Activated CD4-positive, alpha-beta T cell treated with anti-CD3 and anti-CD28 coated beads for 36 hours (primary cell): ENCODE results near the gene DAB2. TPM values are rescaled to one million over a fixed set of nuclear protein-coding genes. Genes with fewer than 3 reads are reported as not detected.

ENCODE experiments used
- ATAC-seq: fragments of 200-7000 bp; cut with Tn5 transposase; one replicate; pipeline ENCODE4 v1.10.0; 2021; ENCODE audit warnings: mild to moderate bottlenecking, moderate library complexity
- CTCF ChIA-PET: fragments of 350-600 bp; sonication (Branson Sonifier 250); formaldehyde crosslinking; loops from one replicate; lab custom pipeline; 2021; ENCODE audit warnings: antibody characterized with exemption; lab: Charles Lee
- POLR2A ChIA-PET: fragments of 350-600 bp; sonication (Branson Sonifier 250); formaldehyde crosslinking; loops from one replicate; lab custom pipeline; 2021; ENCODE audit warnings: antibody characterized with exemption, inconsistent platforms; lab: Charles Lee
- DNase-seq: peaks from one replicate; pipeline ENCODE4 v3.0.0-alpha.2; 2020
- H3K27ac Mint-ChIP-seq: one replicate; pipeline ENCODE4 v1.8.0; 2021; ENCODE audit warnings: mixed read lengths
- H3K27me3 Mint-ChIP-seq: one replicate; pipeline ENCODE4 v1.8.0; 2021; ENCODE audit warnings: mixed read lengths
- H3K36me3 Mint-ChIP-seq: one replicate; pipeline ENCODE4 v1.8.0; 2021; ENCODE audit warnings: low read depth, mixed read lengths
- H3K4me1 Mint-ChIP-seq: one replicate; pipeline ENCODE4 v1.8.0; 2021; ENCODE audit warnings: mixed read lengths
- H3K4me3 Mint-ChIP-seq: one replicate; pipeline ENCODE4 v1.8.0; 2021; ENCODE audit warnings: mild to moderate bottlenecking, moderate library complexity, mixed read lengths
- H3K9me3 Mint-ChIP-seq: one replicate; pipeline ENCODE4 v1.8.0; 2021; ENCODE audit warnings: low read depth, mixed read lengths
- intact Hi-C, 2 experiments: fragments of 100-400 bp; cut with DNase I in 1 of 2; cut with micrococcal nuclease in 1 of 2; formaldehyde crosslinking; loops; one replicate each; pipeline versions ENCODE4 v1.14.2 to v1.15.1; 2022 to 2024; cut with DNase I, micrococcal nuclease
- total RNA-seq, 2 experiments: library from RNA; stranded (reverse); gene quantifications; one replicate each; pipeline ENCODE4 v1.2.3, GENCODE V29; 2021

Gene DAB2
- total RNA-seq, 2 experiments from 2014 or later: 0.05 to 0.26 TPM

DNA sequence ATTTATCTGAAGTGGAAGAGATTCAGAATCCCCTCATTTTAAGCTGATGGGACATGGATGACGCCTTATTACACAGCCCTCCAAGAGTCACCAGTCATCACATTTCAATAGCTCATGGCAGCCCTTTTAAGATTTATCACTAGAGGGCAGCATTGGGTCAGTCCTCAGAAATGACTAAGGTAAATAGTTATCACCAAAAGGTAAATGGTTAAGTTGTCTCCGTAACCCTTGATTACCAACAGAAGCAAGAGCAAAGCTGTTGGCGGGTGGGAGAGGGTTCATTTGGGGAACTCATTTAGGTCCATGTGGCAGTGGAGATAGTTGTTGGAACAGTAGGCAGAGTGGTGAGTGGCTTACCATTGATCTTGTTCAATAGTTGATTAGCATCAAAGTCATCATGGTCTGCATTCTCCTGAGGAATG is 48.5 kb downstream of the DAB2 start:
- Mint-ChIP-seq H3K27ac (no peak overlapping the region), H3K4me3 (no peak overlapping the region), H3K36me3 (no peaks in the 10 kb centered on the region), H3K4me1 (no peaks in the 10 kb centered on the region), H3K27me3 (peaks cover 2% of the 10 kb centered on the region), H3K9me3 (no peaks in the 10 kb centered on the region)
- peak; percentile 51 for DNase-seq
- CTCF ChIA-PET: interaction anchor here (0.5 to 3.2 kb wide), 52 partner anchors 9 to 455 kb away, joined by 3 to 48 read pairs (median 4); partner anchors contain the start of genes C9, DAB2 and FYB1
- POLR2A ChIA-PET: no interaction called here
- intact Hi-C loops: loop anchor here (1.0 to 10.0 kb wide), 3 partner anchors 171 to 232 kb away; no protein-coding TSS in a partner anchor
- ATAC-seq: peak; percentile 60

- CTCF ChIA-PET: interaction anchor here (1.0 to 2.6 kb wide), 4 partner anchors 18 to 174 kb away, joined by 3 to 11 read pairs (median 5); no protein-coding TSS in a partner anchor
- Mint-ChIP-seq H3K36me3 (no peaks in the 10 kb centered on the region), H3K9me3 (no peaks in the 10 kb centered on the region), H3K27ac (no peak overlapping the region), H3K4me1 (no peaks in the 10 kb centered on the region), H3K27me3 (peaks cover 2% of the 10 kb centered on the region), H3K4me3 (no peak overlapping the region)
- POLR2A ChIA-PET: no interaction called here
- no peak for DNase-seq
- no peak for ATAC-seq
- intact Hi-C loops: loop anchor here in 1 of 2 experiments (5.0 to 10.0 kb wide), 2 partner anchors 156 to 229 kb away; partner anchors contain the start of gene FYB1
These were observed 51.0 kb downstream of the DAB2 start for GRCh38 chr5:39373791-39374190.

GRCh38 chr5:39371367-39371635 is 53.5 kb downstream of the DAB2 start:
- H3K36me3 Mint-ChIP-seq: no peaks in the 10 kb centered on the region
- H3K27ac Mint-ChIP-seq: no peak overlapping the region

DNA sequence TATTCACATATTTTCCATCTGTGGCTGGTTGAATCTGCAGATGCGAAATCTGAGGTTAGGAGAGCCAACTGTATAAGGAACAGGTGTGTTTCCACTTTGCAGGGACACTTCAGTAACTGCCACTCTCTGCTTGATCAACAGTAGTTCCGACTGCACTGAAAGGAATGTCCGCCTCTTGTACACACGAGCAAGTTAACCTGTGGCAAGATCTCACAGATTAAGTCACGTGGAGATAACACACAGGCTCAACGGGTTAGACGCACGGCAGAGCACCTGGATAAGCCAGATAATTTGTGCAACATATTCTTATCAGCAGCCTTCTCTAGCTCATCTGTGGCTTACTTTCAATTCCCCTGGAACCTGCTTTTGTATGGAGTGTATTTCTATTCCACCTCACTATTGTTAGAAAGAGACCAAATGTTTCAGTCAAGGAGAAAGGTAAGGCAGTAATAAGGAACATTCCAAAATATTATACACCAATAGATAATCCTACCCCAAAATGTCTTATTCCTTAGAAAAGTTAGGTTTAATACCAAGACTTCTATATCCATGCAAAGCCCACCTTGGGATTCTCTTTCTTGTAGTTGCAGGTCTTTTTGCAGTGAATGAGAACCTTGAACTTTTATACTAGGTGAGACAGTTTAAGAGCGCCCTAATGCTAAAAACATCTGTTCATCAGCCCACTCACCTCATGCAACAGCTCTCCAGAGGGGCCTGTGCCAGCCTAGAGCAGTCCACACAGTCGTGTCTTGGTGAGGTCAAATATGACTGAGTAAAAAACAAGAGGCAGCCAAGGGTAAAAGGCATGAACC is 54.0 kb downstream of the DAB2 start:
- H3K27ac Mint-ChIP-seq: no peak overlapping the region

More at GRCh38 chr5:39371367-39371635, 53.5 kb downstream of the DAB2 start:
- DNase-seq (no peak), ATAC-seq (no peak)
- Mint-ChIP-seq H3K4me3 (no peak overlapping the region), H3K9me3 (no peaks in the 10 kb centered on the region), H3K4me1 (no peaks in the 10 kb centered on the region), H3K27me3 (peaks cover under 1% of the 10 kb centered on the region)
- ChIA-PET CTCF (interaction anchor here (0.6 to 2.6 kb wide), 3 partner anchors 176 to 984 kb away, joined by 3 to 11 read pairs (median 4); no protein-coding TSS in a partner anchor), POLR2A (no interaction called here)
- intact Hi-C loops: loop anchor here in 1 of 2 experiments (5.0 to 10.0 kb wide), 2 partner anchors 154 to 226 kb away; partner anchors contain the start of gene FYB1

DNA sequence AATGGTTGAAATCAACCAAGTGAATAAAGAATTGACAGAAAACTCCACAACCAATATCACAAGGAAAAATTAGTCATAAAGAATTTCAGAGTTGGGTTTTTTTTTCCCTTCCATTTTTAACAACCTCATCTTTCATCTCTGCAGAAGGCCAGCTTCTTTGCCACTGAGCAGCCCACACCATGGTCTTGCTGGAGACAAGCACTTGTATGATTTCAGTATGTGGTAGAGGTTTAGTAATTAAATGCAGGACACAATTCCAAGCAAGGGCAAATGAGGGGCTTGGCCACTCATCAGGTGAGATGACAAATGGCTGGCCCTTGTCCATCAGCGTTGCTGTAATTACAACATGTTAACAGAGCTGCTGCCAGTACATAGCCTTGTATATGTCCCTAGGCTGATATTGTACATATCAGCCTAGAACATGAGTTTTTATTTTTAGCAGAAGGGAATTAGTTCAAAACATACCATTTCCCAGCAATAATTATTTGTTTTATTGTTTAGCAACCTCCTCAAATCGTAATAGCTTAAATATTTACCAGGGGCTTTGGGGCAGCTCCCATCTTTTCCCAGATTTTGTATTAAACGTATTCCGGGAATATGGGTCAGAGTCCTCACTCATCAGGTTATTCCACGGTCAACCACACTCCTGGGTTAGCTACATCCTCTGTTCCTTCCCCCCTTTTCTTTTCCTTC is 55.5 kb downstream of the DAB2 start:
- Mint-ChIP-seq H3K4me1 (no peaks in the 10 kb centered on the region), H3K27me3 (no peaks in the 10 kb centered on the region), H3K4me3 (no peak overlapping the region), H3K36me3 (no peaks in the 10 kb centered on the region), H3K27ac (no peak overlapping the region), H3K9me3 (no peaks in the 10 kb centered on the region)
- intact Hi-C loops: no loop called here
- no peak for DNase-seq
- ChIA-PET CTCF (interaction anchor here (0.6 to 1.2 kb wide), 4 partner anchors 31 to 245 kb away, joined by 3 to 5 read pairs (median 4); no protein-coding TSS in a partner anchor), POLR2A (interaction anchor here (0.6 kb wide), 1 partner anchor 580 kb away, joined by 3 read pairs; no protein-coding TSS in a partner anchor)
- no peak for ATAC-seq

More for the DNA sequence above, 54.0 kb downstream of the DAB2 start:
- DNase-seq (no peak), ATAC-seq (no peak)
- no peak overlapping the region for H3K4me3 Mint-ChIP-seq
- H3K36me3 Mint-ChIP-seq: no peaks in the 10 kb centered on the region
- H3K9me3 Mint-ChIP-seq: no peaks in the 10 kb centered on the region
- ChIA-PET POLR2A (no interaction called here), CTCF (interaction anchor here (0.6 to 2.6 kb wide), 2 partner anchors 177 to 983 kb away, joined by 4 to 11 read pairs; no protein-coding TSS in a partner anchor)
- H3K4me1 Mint-ChIP-seq: no peaks in the 10 kb centered on the region
- intact Hi-C loops: loop anchor here in 1 of 2 experiments (5.0 to 10.0 kb wide), 2 partner anchors 153 to 226 kb away; partner anchors contain the start of gene FYB1
- no peaks in the 10 kb centered on the region for H3K27me3 Mint-ChIP-seq

- H3K27ac Mint-ChIP-seq: no peak overlapping the region
- no peaks in the 10 kb centered on the region for H3K9me3 Mint-ChIP-seq
- H3K4me1 Mint-ChIP-seq: no peaks in the 10 kb centered on the region
- intact Hi-C loops: no loop called here
- ATAC-seq (no peak), DNase-seq (no peak)
- H3K36me3 Mint-ChIP-seq: no peaks in the 10 kb centered on the region
- ChIA-PET POLR2A (no interaction called here), CTCF (interaction anchor here (0.8 kb wide), 1 partner anchor 8 kb away, joined by 3 read pairs; no protein-coding TSS in a partner anchor)
- no peak overlapping the region for H3K4me3 Mint-ChIP-seq
- H3K27me3 Mint-ChIP-seq: no peaks in the 10 kb centered on the region
These were observed 56.7 kb downstream of the DAB2 start for GRCh38 chr5:39368116-39368515.

GRCh38 chr5:39367711-39368110 is 57.1 kb downstream of the DAB2 start:
- Mint-ChIP-seq H3K36me3 (no peaks in the 10 kb centered on the region), H3K9me3 (no peaks in the 10 kb centered on the region), H3K27me3 (no peaks in the 10 kb centered on the region), H3K27ac (no peak overlapping the region), H3K4me3 (no peak overlapping the region), H3K4me1 (no peaks in the 10 kb centered on the region)
- ChIA-PET POLR2A (no interaction called here), CTCF (interaction anchor here (0.8 kb wide), 1 partner anchor 8 kb away, joined by 3 read pairs; no protein-coding TSS in a partner anchor)
- ATAC-seq: no peak
- no peak for DNase-seq
- intact Hi-C loops: no loop called here

DNA sequence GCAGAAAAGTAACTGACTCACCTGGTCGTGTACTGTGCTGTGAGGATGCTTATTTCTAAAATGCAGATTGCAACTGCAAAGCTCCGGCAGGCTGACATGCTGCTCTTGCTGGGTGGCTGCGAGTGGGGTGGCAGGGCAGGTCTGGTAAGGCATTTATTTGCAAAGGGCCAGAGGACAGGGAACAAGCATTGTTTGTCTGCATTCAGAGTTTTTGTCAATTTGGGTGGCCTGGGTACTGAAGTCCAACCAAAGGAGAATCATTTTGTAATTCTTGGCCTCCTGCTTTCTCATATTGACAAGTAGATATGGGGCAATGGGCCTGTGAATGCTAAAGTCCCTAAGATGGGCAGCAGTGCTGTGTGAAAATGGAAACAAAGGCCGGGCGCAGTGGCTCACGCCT is 60.4 kb downstream of the DAB2 start, which contains the start of gene C9:
Gene C9 (minus strand): TSS at position 129 of the 400 bp plus-strand sequence. CDS start 31 bp downstream, at position 98.
- ATAC-seq (no peak), DNase-seq (no peak)
- Mint-ChIP-seq H3K36me3 (no peaks in the 10 kb centered on the region), H3K4me3 (no peak within 1 kb of the TSS), H3K27me3 (no peaks in the 10 kb centered on the region), H3K4me1 (peaks cover 5% of the 10 kb centered on the region), H3K27ac (no peak within 1 kb of the TSS), H3K9me3 (no peaks in the 10 kb centered on the region)
- intact Hi-C loops: no loop called here
- CTCF ChIA-PET: interaction anchor here (2.7 kb wide), 1 partner anchor 12 kb away, joined by 15 read pairs; no protein-coding TSS in a partner anchor
- POLR2A ChIA-PET: no interaction called here

DNA sequence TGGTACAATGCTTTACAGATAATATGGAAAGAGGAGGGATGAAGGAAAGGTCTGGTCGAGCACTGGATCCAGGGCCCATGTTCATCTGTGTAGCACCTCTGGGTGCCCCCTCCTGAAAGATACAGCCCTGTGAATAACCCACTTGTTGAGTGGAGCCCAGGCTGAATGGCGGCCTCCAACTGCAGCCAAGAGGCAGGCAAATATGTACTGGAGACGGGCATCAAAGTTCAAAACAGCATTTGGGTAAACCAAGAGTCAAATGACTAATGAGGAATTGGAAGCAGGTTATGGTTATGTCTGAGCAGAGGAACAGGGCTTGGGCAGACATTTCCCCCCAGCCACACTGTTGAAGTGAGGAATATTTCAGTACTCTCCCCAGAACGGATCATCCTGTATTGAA is 61.6 kb downstream of the DAB2 start:
- Mint-ChIP-seq H3K4me1 (peaks cover 5% of the 10 kb centered on the region), H3K4me3 (no peak overlapping the region), H3K9me3 (no peaks in the 10 kb centered on the region), H3K36me3 (no peaks in the 10 kb centered on the region), H3K27ac (no peak overlapping the region), H3K27me3 (no peaks in the 10 kb centered on the region)
- CTCF ChIA-PET: interaction anchor here (0.6 to 2.7 kb wide), 2 partner anchors 13 to 146 kb away, joined by 3 to 15 read pairs; no protein-coding TSS in a partner anchor
- intact Hi-C loops: no loop called here
- POLR2A ChIA-PET: no interaction called here
- ATAC-seq: no peak
- DNase-seq: no peak

DNA sequence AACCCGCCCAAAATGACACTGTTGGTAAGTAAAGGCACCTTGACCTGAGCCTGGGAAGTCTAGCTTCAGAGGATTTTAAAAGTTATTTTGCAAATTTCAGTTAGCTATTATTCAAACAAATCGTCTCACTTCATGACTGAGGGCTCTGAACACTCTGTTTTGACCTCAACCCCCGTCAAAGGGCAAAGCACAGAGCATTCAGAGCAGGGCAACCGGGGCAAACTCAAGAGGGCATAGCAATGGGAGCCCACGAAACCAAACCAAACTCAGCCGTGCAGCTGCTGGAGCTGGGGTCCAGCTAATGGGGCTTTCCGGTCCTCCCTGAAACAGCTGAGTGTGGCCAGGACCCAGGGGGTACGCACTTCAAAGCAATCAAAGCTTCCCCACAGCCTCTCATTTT is 62.1 kb downstream of the DAB2 start:
- H3K27me3 Mint-ChIP-seq: no peaks in the 10 kb centered on the region
- H3K36me3 Mint-ChIP-seq: no peaks in the 10 kb centered on the region
- peaks cover 5% of the 10 kb centered on the region for H3K4me1 Mint-ChIP-seq
- no peaks in the 10 kb centered on the region for H3K9me3 Mint-ChIP-seq
- ChIA-PET CTCF (interaction anchor here (0.6 to 2.7 kb wide), 2 partner anchors 13 to 146 kb away, joined by 3 to 15 read pairs; no protein-coding TSS in a partner anchor), POLR2A (no interaction called here)
- ATAC-seq: no peak
- no peak for DNase-seq
- H3K4me3 Mint-ChIP-seq: no peak overlapping the region
- intact Hi-C loops: no loop called here
- H3K27ac Mint-ChIP-seq: no peak overlapping the region

GRCh38 chr5:39361306-39361705 is 63.5 kb downstream of the DAB2 start:
- POLR2A ChIA-PET: no interaction called here
- no peaks in the 10 kb centered on the region for H3K9me3 Mint-ChIP-seq

More at GRCh38 chr5:39361306-39361705, 63.5 kb downstream of the DAB2 start:
- Mint-ChIP-seq H3K4me1 (peaks cover 5% of the 10 kb centered on the region), H3K27ac (no peak overlapping the region), H3K36me3 (no peaks in the 10 kb centered on the region), H3K4me3 (no peak overlapping the region), H3K27me3 (no peaks in the 10 kb centered on the region)
- ATAC-seq (no peak), DNase-seq (no peak)
- CTCF ChIA-PET: no interaction called here
- intact Hi-C loops: no loop called here
